Heart right ventricle (tissue), 16 donors: ENCODE data around the gene BCHE. TPM values are rescaled to one million over a fixed set of nuclear protein-coding genes. Genes with fewer than 3 reads are reported as not detected.

ENCODE experiments used
- ATAC-seq, 8 donors: fragments of 200-7000 bp; cut with Tn5 transposase; one replicate each; pipeline ENCODE4 v1.9.1; 2020; ENCODE audit warnings: mild to moderate bottlenecking in 8 of 8, moderate library complexity in 8 of 8, moderate number of reproducible peaks in 1 of 8
- DNase-seq, 2 donors: peaks; one replicate each; pipeline ENCODE4 v3.0.0-alpha.2; 2020
- H3K27ac ChIP-seq, 10 donors: fragments of 200-600 bp; sonication (generic) in 2 of 10; one replicate each; pipeline versions ENCODE4 v1.5.0 to v1.8.0; 2020 to 2022; ENCODE audit warnings: mild to moderate bottlenecking in 3 of 10
- H3K27me3 ChIP-seq, 7 donors: fragments of 200-600 bp; one replicate each; pipeline ENCODE4 v1.8.0; 2021 to 2022; ENCODE audit warnings: mild to moderate bottlenecking in 2 of 7
- H3K36me3 ChIP-seq, 9 donors: fragments of 200-600 bp; sonication (generic) in 1 of 9; one replicate each; pipeline versions ENCODE4 v1.5.0 to v1.8.0; 2020 to 2022; ENCODE audit warnings: mild to moderate bottlenecking in 2 of 9
- H3K4me1 ChIP-seq, 9 donors: fragments of 200-600 bp; sonication (generic) in 1 of 9; one replicate each; pipeline versions ENCODE4 v1.5.0 to v1.8.0; 2020 to 2022; ENCODE audit warnings: mild to moderate bottlenecking in 4 of 9
- H3K4me3 ChIP-seq, 10 donors: fragments of 200-600 bp; sonication (generic) in 2 of 10; one replicate each; pipeline versions ENCODE4 v1.5.0 to v1.8.0; 2020 to 2022; ENCODE audit warnings: mild to moderate bottlenecking in 7 of 10, moderate library complexity in 2 of 10
- H3K9me3 ChIP-seq, 11 donors: fragments of 200-600 bp in 10 of 11; sonication (generic) in 2 of 11; one replicate each; pipeline versions ENCODE4 v1.5.0 to v1.8.0; 2013 to 2022; ENCODE audit warnings: mild to moderate bottlenecking in 2 of 11, control low read depth in 1 of 11, moderate library complexity in 1 of 11
- WGBS, 2 donors: extraction: QIAGEN DNeasy Blood & Tissue Kit; methylation state at CpG; one replicate each; pipeline ENCODE4 v1.1.7; 2013; ENCODE audit warnings: inconsistent platforms in 1 of 2; 5-methylcytosine and 5-hydroxymethylcytosine counted together
- intact Hi-C, 10 donors: fragments of 100-400 bp; cut with DNase I; formaldehyde crosslinking; loops; one replicate each; pipeline versions ENCODE4 v1.11.1 to v1.14.2; 2022
- polyA plus RNA-seq, 2 donors: library from polyadenylated mRNA; stranded (reverse); fragments of 200-250 nt; gene quantifications; one replicate each; pipeline ENCODE4 v1.2.3, GENCODE V29; 2013
- total RNA-seq, 10 donors: library from RNA; stranded (reverse); fragmentation: NEBNext Ultra II Directional in 3 of 10; extraction: Animal tissue kit (Norgen Biotek cat#: 25700) in 3 of 10; gene quantifications; one replicate each; pipeline versions ENCODE4 v1.2.1 to v1.2.4, GENCODE V29; 2021 to 2023
- TF ChIP-seq, protein P1 (sequence below), 9 donors: fragments of 200-600 bp; sonication (generic) in 2 of 9; IDR thresholded peaks; one replicate each; pipeline versions ENCODE4 v1.5.0 to v1.8.0; 2021 to 2022; ENCODE audit warnings: antibody characterized with exemption in 9 of 9, mild to moderate bottlenecking in 5 of 9, moderate library complexity in 1 of 9
- donor health status: Arrhythmogenic right ventricular cardiomyopathy.
- donor health status: ischemic (EF 13 %, LVEDD 7.1; RV severe dilation, severe dysfunction).
- donor health status: healthy with polysubstance abuse.
- donor health status: DM: no; HTN: yes; CAD: no.
- donor health status: DM: no; HTN: no; CAD: no.
- donor health status: ischemic (EF 25% LVEDD 6.9; RV normal size, moderate dysfunction).
- donor health status: ischemic (EF 25% LVEDD 5.7; RV mildly dilated, moderate dysfunction).
- donor health status: healthy.
- donor health status: DM: yes; HTN: yes; CAD: no.
- donor health status: Ischemic cardiomyopathy.
- donor health status: ischemic (EF 35%, LVEDD 5.7; RV mildly dilated, moderate dysfunction).
- donor health status: nonischemic (EF 11% LVEDD 7.7; RV severe dilation, severe dysfunction).
- donor health status: DM: yes; HTN: yes; CAD: no.
- donor health status: PGD.
- donor health status: ischemic (EF 29% LVEDD 5.4; RV normal size, mild dysfunction).
- donor health status: nonischemic (EF 23%, LVEDD 6.1; RV moderate dilation, normal function).

Gene BCHE
- total and polyA plus RNA-seq, 12 donors: 0.62 to 8.4 (median 1.9) TPM

DNA sequence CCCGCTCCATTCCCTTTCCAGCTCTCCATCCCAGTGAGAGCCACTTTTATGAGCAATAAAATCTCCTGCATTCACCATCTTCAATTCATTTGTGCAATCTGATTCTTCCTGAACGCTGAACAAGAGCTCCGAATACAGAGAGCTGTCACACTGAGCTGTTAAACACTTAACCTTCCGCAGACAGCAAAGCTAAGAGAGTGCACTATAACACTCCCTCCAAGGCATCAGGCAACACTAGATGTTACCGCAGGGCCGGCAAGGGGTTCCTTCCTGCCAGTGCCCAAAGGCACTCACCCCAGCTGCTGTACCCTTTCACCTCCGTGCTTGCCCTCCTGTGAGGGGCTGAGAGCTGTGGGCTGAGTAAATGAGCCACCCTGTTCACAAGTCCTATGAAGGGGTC lies 85.6 kb downstream of the BCHE start:
- no peaks in the 10 kb centered on the region for H3K27me3 ChIP-seq
- no peak overlapping the region for H3K4me3 ChIP-seq
- H3K27ac ChIP-seq: no peak overlapping the region
- peak in 1 of 8 donors; percentile 67 for ATAC-seq
- TF ChIP-seq, protein P1, sequence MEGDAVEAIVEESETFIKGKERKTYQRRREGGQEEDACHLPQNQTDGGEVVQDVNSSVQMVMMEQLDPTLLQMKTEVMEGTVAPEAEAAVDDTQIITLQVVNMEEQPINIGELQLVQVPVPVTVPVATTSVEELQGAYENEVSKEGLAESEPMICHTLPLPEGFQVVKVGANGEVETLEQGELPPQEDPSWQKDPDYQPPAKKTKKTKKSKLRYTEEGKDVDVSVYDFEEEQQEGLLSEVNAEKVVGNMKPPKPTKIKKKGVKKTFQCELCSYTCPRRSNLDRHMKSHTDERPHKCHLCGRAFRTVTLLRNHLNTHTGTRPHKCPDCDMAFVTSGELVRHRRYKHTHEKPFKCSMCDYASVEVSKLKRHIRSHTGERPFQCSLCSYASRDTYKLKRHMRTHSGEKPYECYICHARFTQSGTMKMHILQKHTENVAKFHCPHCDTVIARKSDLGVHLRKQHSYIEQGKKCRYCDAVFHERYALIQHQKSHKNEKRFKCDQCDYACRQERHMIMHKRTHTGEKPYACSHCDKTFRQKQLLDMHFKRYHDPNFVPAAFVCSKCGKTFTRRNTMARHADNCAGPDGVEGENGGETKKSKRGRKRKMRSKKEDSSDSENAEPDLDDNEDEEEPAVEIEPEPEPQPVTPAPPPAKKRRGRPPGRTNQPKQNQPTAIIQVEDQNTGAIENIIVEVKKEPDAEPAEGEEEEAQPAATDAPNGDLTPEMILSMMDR (IDR thresholded peaks at IDR 0.05): no peak
- no peak for DNase-seq
- intact Hi-C loops: no loop called here
- no peaks in the 10 kb centered on the region for H3K9me3 ChIP-seq
- H3K36me3 ChIP-seq: no peaks in the 10 kb centered on the region
- WGBS, 2 donors: 68 to 69% methylated on average over 7 of the region's 7 CpGs
- no peaks in the 10 kb centered on the region for H3K4me1 ChIP-seq

DNA sequence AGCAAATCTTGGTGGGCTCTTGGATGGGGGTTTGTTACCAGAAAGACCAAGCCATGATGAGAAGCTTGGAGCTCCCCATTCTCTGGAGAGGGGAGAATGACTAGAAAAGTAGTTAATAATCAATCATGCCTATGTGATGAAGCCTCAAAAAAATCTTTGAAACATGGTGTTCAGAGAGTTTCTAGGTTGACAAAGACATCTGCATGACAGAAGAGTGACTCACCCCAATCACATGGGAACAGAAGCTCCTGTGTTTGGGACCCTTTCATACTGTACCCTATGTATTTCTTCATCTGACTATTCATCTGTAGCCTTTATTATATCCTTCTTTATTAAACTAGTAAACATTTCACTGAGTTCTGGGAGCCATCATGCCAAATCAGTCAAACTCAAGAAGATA lies 87.4 kb downstream of the BCHE start:
- intact Hi-C loops: no loop called here

DNA sequence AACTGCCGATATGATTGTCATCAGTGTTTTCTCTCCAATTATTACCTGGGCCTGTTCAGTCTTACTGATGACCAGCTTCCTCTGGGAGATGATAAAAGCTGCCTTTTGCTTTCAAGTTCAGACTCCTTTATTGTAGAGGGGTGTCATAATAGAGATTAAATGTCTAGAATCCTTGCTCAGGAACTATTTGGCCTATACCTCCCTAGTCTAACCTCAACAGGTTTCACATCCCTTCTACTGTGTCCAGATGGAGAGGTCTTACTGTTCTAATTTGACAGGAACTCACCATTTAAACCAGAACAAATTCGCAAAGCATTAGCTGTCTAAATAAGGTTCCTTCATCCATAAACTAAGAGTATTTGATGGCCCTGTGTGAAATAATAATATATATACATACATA lies 88.0 kb downstream of the BCHE start:
- Histone ChIP-seq H3K36me3 (no peaks in the 10 kb centered on the region), H3K9me3 (no peaks in the 10 kb centered on the region), H3K27me3 (no peaks in the 10 kb centered on the region), H3K4me1 (no peaks in the 10 kb centered on the region), H3K4me3 (no peak overlapping the region), H3K27ac (no peak overlapping the region)
- intact Hi-C loops: no loop called here
- ATAC-seq (no peak), DNase-seq (no peak)
- WGBS, 2 donors: 84 to 92% methylated on average over 2 of the region's 2 CpGs
- TF ChIP-seq, protein P1 (IDR thresholded peaks at IDR 0.05): no peak

More for the DNA sequence above, 87.4 kb downstream of the BCHE start:
- TF ChIP-seq, protein P1 (IDR thresholded peaks at IDR 0.05): no peak
- no peak overlapping the region for H3K27ac ChIP-seq
- H3K4me1 ChIP-seq: no peaks in the 10 kb centered on the region
- no peaks in the 10 kb centered on the region for H3K9me3 ChIP-seq
- no peak for ATAC-seq
- DNase-seq: no peak
- no peaks in the 10 kb centered on the region for H3K36me3 ChIP-seq
- H3K27me3 ChIP-seq: no peaks in the 10 kb centered on the region
- no peak overlapping the region for H3K4me3 ChIP-seq

DNA sequence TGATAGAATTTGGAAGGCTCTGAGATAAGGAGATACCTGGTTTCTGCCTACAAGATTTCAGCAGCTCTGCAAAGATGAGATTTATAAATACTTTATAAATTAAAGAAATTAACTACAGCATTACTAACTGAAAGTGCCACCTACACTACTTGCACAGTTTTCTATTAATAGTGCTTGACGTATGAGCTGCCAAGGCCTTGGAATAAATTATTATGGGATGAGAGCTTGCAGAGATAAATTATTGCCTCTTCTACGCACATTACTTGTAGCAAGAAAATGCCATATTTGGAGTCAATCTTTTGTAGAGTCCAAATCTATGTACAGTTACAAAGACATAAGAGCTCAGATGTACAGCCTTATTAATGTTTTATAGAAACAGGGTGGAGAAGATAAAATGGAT lies 89.1 kb downstream of the BCHE start:
- 38 to 63% methylated on average over 2 of the region's 2 CpGs for WGBS, 2 donors
- Histone ChIP-seq H3K27me3 (no peaks in the 10 kb centered on the region), H3K4me3 (no peak overlapping the region), H3K4me1 (no peaks in the 10 kb centered on the region), H3K36me3 (no peaks in the 10 kb centered on the region), H3K9me3 (no peaks in the 10 kb centered on the region), H3K27ac (no peak overlapping the region)
- no peak for DNase-seq
- intact Hi-C loops: no loop called here
- TF ChIP-seq, protein P1 (IDR thresholded peaks at IDR 0.05): no peak
- ATAC-seq: peak in 2 of 8 donors; percentile 53 to 71

DNA sequence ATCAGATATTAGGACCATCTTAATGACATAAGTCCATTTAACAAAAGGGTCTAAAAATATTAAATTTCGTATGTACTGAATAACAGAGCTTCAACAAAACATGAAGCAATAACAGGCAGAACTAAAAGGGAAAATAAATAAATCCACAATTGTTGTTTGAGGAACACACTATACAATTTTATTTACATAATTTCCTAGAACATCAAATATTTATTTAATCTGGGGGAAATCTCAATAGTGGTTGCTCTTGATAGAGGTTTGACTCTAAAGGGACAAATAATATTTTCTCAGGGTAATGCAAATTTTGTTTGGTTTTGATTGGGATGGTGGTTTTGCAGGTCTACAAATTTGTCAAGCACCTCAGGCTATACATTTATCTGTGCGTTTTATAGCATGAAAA lies 90.3 kb downstream of the BCHE start:
- H3K4me1 ChIP-seq: no peaks in the 10 kb centered on the region
- 41 to 67% methylated on average over 2 of the region's 2 CpGs for WGBS, 2 donors
- ATAC-seq (no peak), DNase-seq (no peak)
- TF ChIP-seq, protein P1 (IDR thresholded peaks at IDR 0.05): no peak
- H3K27ac ChIP-seq: no peak overlapping the region
- intact Hi-C loops: no loop called here
- no peaks in the 10 kb centered on the region for H3K27me3 ChIP-seq
- H3K36me3 ChIP-seq: no peaks in the 10 kb centered on the region
- H3K4me3 ChIP-seq: no peak overlapping the region
- peaks cover 0 to 1% (median 0%) of the 10 kb centered on the region in 11 donors for H3K9me3 ChIP-seq
